GM12878 (cell line): Measurements from ENCODE around the gene PPP3CB. TPM values are rescaled to one million over a fixed set of nuclear protein-coding genes. Genes with fewer than 3 reads are reported as not detected.
A peak's percentile ranks its signal among the peaks of the same experiment; 100 is the strongest.

Experiments
- BHLHE40 ChIP-seq, 2 experiments: fragments of 450-650 bp in 1 of 2; IDR thresholded peaks; 2 replicates each; pipeline ENCODE4 v1.6.1; 2011 to 2017; ENCODE audit warnings: low read depth in 2 of 2, borderline replicate concordance in 1 of 2, improper control_type of control experiment in 1 of 2, low read length in 1 of 2, mild to moderate bottlenecking in 1 of 2
- CBX5 ChIP-seq: sonication (generic); IDR thresholded peaks from 2 replicates; pipeline ENCODE4 v1.6.1; 2016; ENCODE audit warnings: low read depth, moderate library complexity, mild to moderate bottlenecking, inconsistent platforms
- CTCF ChIP-seq, 3 experiments: IDR thresholded peaks in 2 of 3; conservative IDR thresholded peaks in 1 of 3; 2 replicates each; pipeline ENCODE4 v1.5.1; 2011; ENCODE audit warnings: low read depth in 3 of 3, low read length in 3 of 3, mild to moderate bottlenecking in 3 of 3, control low read depth in 2 of 3, moderate library complexity in 2 of 3, inconsistent platforms in 1 of 3, mixed read lengths in 1 of 3; ENCODE audit not compliant: control insufficient read depth in 2 of 3, insufficient read depth in 1 of 3; ENCODE audit errors: extremely low read depth in 1 of 3
- E2F4 ChIP-seq: IDR thresholded peaks from 2 replicates; pipeline ENCODE4 v1.6.1; 2012; ENCODE audit warnings: low read depth, low read length, improper control_type of control experiment
- EED ChIP-seq: sonication (generic); IDR thresholded peaks from 2 replicates; pipeline ENCODE4 v1.6.1; 2016; ENCODE audit warnings: antibody characterized with exemption, low read depth
- EGR1 ChIP-seq, 2 experiments: IDR thresholded peaks; 1 replicate in 1 of 2; 2 replicates in 1 of 2; pipeline ENCODE4 v1.6.1; 2011 to 2012; ENCODE audit warnings: low read depth in 2 of 2, low read length in 2 of 2, borderline replicate concordance in 1 of 2, mild to moderate bottlenecking in 1 of 2, moderate library complexity in 1 of 2
- HDGF ChIP-seq: fragments of 450-650 bp; IDR thresholded peaks from 2 replicates; pipeline ENCODE4 v1.6.1; 2016; ENCODE audit warnings: antibody characterized with exemption
- IKZF2 ChIP-seq, 2 experiments: fragments of 450-650 bp; IDR thresholded peaks; 2 replicates each; pipeline ENCODE4 v1.6.1; 2017; ENCODE audit warnings: mild to moderate bottlenecking in 2 of 2, moderate library complexity in 2 of 2
- LARP7 ChIP-seq: fragments of 450-650 bp; IDR thresholded peaks from 2 replicates; pipeline ENCODE4 v1.6.1; 2017; ENCODE audit warnings: mild to moderate bottlenecking
- NBN ChIP-seq: fragments of 450-650 bp; IDR thresholded peaks from 2 replicates; pipeline ENCODE4 v1.6.1; 2016
- PBX3 ChIP-seq: IDR thresholded peaks from 2 replicates; pipeline ENCODE4 v1.6.1; 2011; ENCODE audit warnings: mild to moderate bottlenecking, low read depth, low read length, moderate library complexity; ENCODE audit not compliant: insufficient replicate concordance
- POLR2A ChIP-seq: IDR thresholded peaks from 2 replicates; pipeline ENCODE4 v1.6.1; 2011; ENCODE audit warnings: low read depth, mild to moderate bottlenecking, low read length
- POLR2AphosphoS5 ChIP-seq: IDR thresholded peaks from 2 replicates; pipeline ENCODE4 v1.6.1; 2011; ENCODE audit warnings: mild to moderate bottlenecking, low read length, inconsistent platforms
- RB1 ChIP-seq: fragments of 450-650 bp; formaldehyde crosslinking; IDR thresholded peaks from 2 replicates; pipeline ENCODE4 v1.6.1; 2017; ENCODE audit warnings: mild to moderate bottlenecking, borderline replicate concordance
- RUNX3 ChIP-seq: IDR thresholded peaks from 2 replicates; pipeline ENCODE4 v1.6.1; 2012; ENCODE audit warnings: low read length, inconsistent platforms
- SIN3A ChIP-seq: IDR thresholded peaks from 2 replicates; pipeline ENCODE4 v1.6.1; 2012; ENCODE audit warnings: low read depth, low read length, improper control_type of control experiment
- SMARCA5 ChIP-seq: fragments of 450-650 bp; IDR thresholded peaks from 2 replicates; pipeline ENCODE4 v1.6.1; 2017; ENCODE audit warnings: mild to moderate bottlenecking
- SP1 ChIP-seq: IDR thresholded peaks from one replicate; pipeline ENCODE4 v1.6.1; 2011; ENCODE audit warnings: low read depth, low read length
- STAT1 ChIP-seq: fragments of 450-650 bp; conservative IDR thresholded peaks from 2 replicates; pipeline ENCODE4 v1.6.1; 2014; ENCODE audit warnings: antibody characterized with exemption, mild to moderate bottlenecking
- TAF1 ChIP-seq: IDR thresholded peaks from 2 replicates; pipeline ENCODE4 v1.6.1; 2011; ENCODE audit warnings: mild to moderate bottlenecking, low read depth, low read length, borderline replicate concordance
- TCF12 ChIP-seq: IDR thresholded peaks from 2 replicates; pipeline ENCODE4 v1.6.1; 2011; ENCODE audit warnings: low read depth, mild to moderate bottlenecking, low read length
- ZBTB33 ChIP-seq: fragments of 450-650 bp; IDR thresholded peaks from 2 replicates; pipeline ENCODE4 v1.6.1; 2017; ENCODE audit warnings: mild to moderate bottlenecking
- polyA plus RNA-seq, 11 experiments: library from polyadenylated mRNA; depleted of rRNA in 4 of 11; unstranded in 6 of 11; stranded (reverse) in 5 of 11; fragments of >200 nt; fragmentation: Nextera tagmentation in 4 of 11; fragmentation: Illumina TruSeq in 1 of 11; extraction: Ambion mirVana in 4 of 11; extraction: Trizol in 1 of 11; gene quantifications; 1 replicate in 1 of 11; 2 replicates in 10 of 11; pipeline versions ENCODE4 v1.2.1 to v1.2.3, GENCODE V29; 2011 to 2016; ENCODE audit warnings: inconsistent platforms in 2 of 11, missing spikeins in 2 of 11, low read depth in 1 of 11
- total RNA-seq, 4 experiments: library from RNA; depleted of rRNA in 3 of 4; stranded (reverse); fragments of >200 nt in 3 of 4; fragmentation: Illumina TruSeq in 1 of 4; extraction: Trizol in 1 of 4; gene quantifications; 2 replicates each; pipeline versions ENCODE4 v1.2.1 to v1.2.3, GENCODE V29; 2013 to 2021

Gene PPP3CB
- total and polyA plus RNA-seq, 10 of the 15 experiments (the other 5 are each of a cell fraction or from before 2014, with no cell fraction given) = 11.4 to 46.4 (median 19.3) TPM

GRCh38 chr10:73413528-73414229 is 82.1 kb downstream of the PPP3CB start, which contains the start of gene ANXA7 (continued):
- TF ChIP-seq ZBTB33 = no peak
- peak; percentile 21; the same call in 1 of the 2 replicates for TF ChIP-seq SMARCA5
- TF ChIP-seq SP1 = peak; percentile 39
- 0 out of 2 replicates have a peak, but pooled peaks have one; percentile 29 for TF ChIP-seq NBN
- peak; percentile 14 to 86; a peak in 3 of 4 replicates for TF ChIP-seq BHLHE40 (IDR thresholded peaks at IDR 0.05; ENCODE audit: borderline replicate concordance in 1 of 2, low read depth in 2 of 2, low read length in 1 of 2)
- 0 out of 2 replicates have a peak, but pooled peaks have one; percentile 37 for TF ChIP-seq SIN3A
- TF ChIP-seq CBX5 = no peak
- peak; percentile 83 for TF ChIP-seq HDGF
- TF ChIP-seq EGR1 (IDR thresholded peaks at IDR 0.05; ENCODE audit: borderline replicate concordance in 1 of 2, low read depth in 2 of 2, low read length in 2 of 2) = peak in 1 of 2 experiments; percentile 49; a peak in 2 of 3 replicates
- peak; percentile 50 for TF ChIP-seq EED
- no peak; the same call in 1 of the 2 replicates for TF ChIP-seq RUNX3
- peak; percentile 13 to 26 (median 15); a peak in 3 of 6 replicates for TF ChIP-seq CTCF (IDR thresholded peaks at IDR 0.05 in 2 of 3, conservative IDR thresholded peaks at IDR 0.05 in 1 of 3; ENCODE audit: control insufficient read depth in 2 of 3, extremely low read depth in 1 of 3, insufficient read depth in 1 of 3, low read depth in 3 of 3, low read length in 3 of 3)
- TF ChIP-seq TCF12 = peak; percentile 39; the same call in 1 of the 2 replicates
- peak; percentile 31 for TF ChIP-seq PBX3
- peak; percentile 75 for TF ChIP-seq POLR2AphosphoS5
- TF ChIP-seq POLR2A = peak; percentile 88
- peak; percentile 85 for TF ChIP-seq LARP7
- TF ChIP-seq IKZF2 (IDR thresholded peaks at IDR 0.05) = peak; percentile 63 to 64
- no peak for TF ChIP-seq STAT1
- peak; percentile 44; the same call in 1 of the 2 replicates for TF ChIP-seq TAF1
- TF ChIP-seq RB1 = peak; percentile 48; the same call in 1 of the 2 replicates
- no peak for TF ChIP-seq E2F4
